Immature natural killer cell (primary cell): ENCODE measurements around the gene RASA3. TPM values are rescaled to one million over a fixed set of nuclear protein-coding genes. Genes with fewer than 3 reads are reported as not detected.

ENCODE experiments used
- DNase-seq, 3 donors: peaks; one replicate each; pipeline ENCODE4 v3.0.0; 2022; ENCODE audit warnings: mixed read lengths in 1 of 3
- H3K27ac Mint-ChIP-seq, 6 donors: one replicate each; pipeline ENCODE4 v1.8.0; 2020; ENCODE audit warnings: mixed read lengths in 6 of 6, mild to moderate bottlenecking in 5 of 6, inconsistent platforms in 4 of 6, moderate library complexity in 3 of 6
- H3K27me3 Mint-ChIP-seq, 3 donors: one replicate each; pipeline ENCODE4 v1.8.0; 2020 to 2021; ENCODE audit warnings: low read depth in 3 of 3, mild to moderate bottlenecking in 3 of 3, mixed read lengths in 3 of 3, moderate library complexity in 3 of 3, inconsistent platforms in 1 of 3
- H3K36me3 Mint-ChIP-seq, 3 donors: one replicate each; pipeline ENCODE4 v1.8.0; 2020; ENCODE audit warnings: mixed read lengths in 3 of 3, inconsistent platforms in 2 of 3, mild to moderate bottlenecking in 2 of 3
- H3K4me1 Mint-ChIP-seq, 2 donors: one replicate each; pipeline ENCODE4 v1.8.0; 2020; ENCODE audit warnings: inconsistent platforms in 2 of 2, mild to moderate bottlenecking in 2 of 2, mixed read lengths in 2 of 2, moderate library complexity in 1 of 2
- H3K4me3 Mint-ChIP-seq, 5 donors: one replicate each; pipeline ENCODE4 v1.8.0; 2020; ENCODE audit warnings: mild to moderate bottlenecking in 5 of 5, mixed read lengths in 5 of 5, inconsistent platforms in 3 of 5, moderate library complexity in 3 of 5
- H3K9me3 Mint-ChIP-seq, 6 donors: one replicate each; pipeline ENCODE4 v1.8.0; 2020; ENCODE audit warnings: mild to moderate bottlenecking in 6 of 6, mixed read lengths in 6 of 6, inconsistent platforms in 4 of 6, moderate library complexity in 3 of 6
- polyA plus RNA-seq, 3 donors: library from polyadenylated mRNA; unstranded; fragments of 300-500 nt; fragmentation: Illumina TruSeq; gene quantifications; one replicate each; pipeline ENCODE4 v1.2.3, GENCODE V29; 2021

The RASA3 gene
- polyA plus RNA-seq, 3 donors from 2014 or later = 37.4 to 153 (median 64.8) TPM

GRCh38 chr13:113962386-113962785 is 170.0 kb downstream of the RASA3 start:
- no peak overlapping the region for H3K4me3 Mint-ChIP-seq
- peak overlapping the region in 1 of 6 donors; percentile 17 for H3K27ac Mint-ChIP-seq
- H3K36me3 Mint-ChIP-seq = peaks cover 0 to 5% (median 0%) of the 10 kb centered on the region in 3 donors
- no peak for DNase-seq
- peaks cover 0 to 5% of the 10 kb centered on the region in 2 donors for H3K4me1 Mint-ChIP-seq
- H3K27me3 Mint-ChIP-seq = peaks cover 13 to 47% (median 13%) of the 10 kb centered on the region in 3 donors
- H3K9me3 Mint-ChIP-seq = peaks cover 0 to 3% (median 0%) of the 10 kb centered on the region in 6 donors

- no peak for DNase-seq
- peaks cover 0 to 3% (median 0%) of the 10 kb centered on the region in 6 donors for H3K9me3 Mint-ChIP-seq
- peaks cover 1 to 5% of the 10 kb centered on the region in 2 donors for H3K4me1 Mint-ChIP-seq
- H3K4me3 Mint-ChIP-seq = no peak overlapping the region
- H3K27ac Mint-ChIP-seq = peak overlapping the region in 5 of 6 donors; percentile 5 to 80 (median 26)
- peaks cover 5 to 10% (median 10%) of the 10 kb centered on the region in 3 donors for H3K36me3 Mint-ChIP-seq
- H3K27me3 Mint-ChIP-seq = peaks cover 20 to 53% (median 27%) of the 10 kb centered on the region in 3 donors
Observed at GRCh38 chr13:113960276-113960948, 172.0 kb downstream of the RASA3 start.

DNA sequence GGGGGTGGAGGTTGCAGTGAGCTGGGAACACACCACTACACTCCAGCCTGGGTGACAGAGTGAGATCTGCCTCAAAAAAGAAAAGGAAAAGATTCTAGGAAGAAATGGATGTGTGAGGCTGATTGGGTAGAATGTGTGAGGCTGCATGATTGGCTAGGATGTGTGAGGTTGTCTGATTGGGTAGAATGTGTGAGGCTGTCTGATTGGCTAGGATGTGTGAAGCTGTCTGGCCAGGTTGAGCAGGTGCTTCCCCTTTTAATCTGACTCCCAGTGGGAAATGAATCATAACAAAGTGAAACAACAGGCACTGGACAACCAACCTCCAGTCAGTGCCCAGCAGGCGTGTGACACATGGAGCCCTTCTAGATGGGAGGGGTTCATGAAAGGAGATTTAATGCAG is 173.2 kb downstream of the RASA3 start:
- Mint-ChIP-seq H3K36me3 (peaks cover 10 to 20% (median 15%) of the 10 kb centered on the region in 3 donors), H3K4me3 (no peak overlapping the region), H3K9me3 (peaks cover 0 to 3% (median 0%) of the 10 kb centered on the region in 6 donors), H3K27me3 (peaks cover 23 to 59% (median 27%) of the 10 kb centered on the region in 3 donors), H3K4me1 (peaks cover 1 to 5% of the 10 kb centered on the region in 2 donors), H3K27ac (peak overlapping the region in 4 of 6 donors; percentile 55 to 82 (median 57))
- DNase-seq = no peak

- peaks cover 23 to 53% (median 27%) of the 10 kb centered on the region in 3 donors for H3K27me3 Mint-ChIP-seq
- H3K27ac Mint-ChIP-seq = peak overlapping the region in 2 of 6 donors; percentile 32 to 53
- DNase-seq = no peak
- H3K4me3 Mint-ChIP-seq = no peak overlapping the region
- H3K9me3 Mint-ChIP-seq = peaks cover 0 to 3% (median 0%) of the 10 kb centered on the region in 6 donors
- peaks cover 10 to 20% (median 15%) of the 10 kb centered on the region in 3 donors for H3K36me3 Mint-ChIP-seq
- peaks cover 1 to 5% of the 10 kb centered on the region in 2 donors for H3K4me1 Mint-ChIP-seq
Observed at GRCh38 chr13:113958373-113958772, 174.1 kb downstream of the RASA3 start.

DNA sequence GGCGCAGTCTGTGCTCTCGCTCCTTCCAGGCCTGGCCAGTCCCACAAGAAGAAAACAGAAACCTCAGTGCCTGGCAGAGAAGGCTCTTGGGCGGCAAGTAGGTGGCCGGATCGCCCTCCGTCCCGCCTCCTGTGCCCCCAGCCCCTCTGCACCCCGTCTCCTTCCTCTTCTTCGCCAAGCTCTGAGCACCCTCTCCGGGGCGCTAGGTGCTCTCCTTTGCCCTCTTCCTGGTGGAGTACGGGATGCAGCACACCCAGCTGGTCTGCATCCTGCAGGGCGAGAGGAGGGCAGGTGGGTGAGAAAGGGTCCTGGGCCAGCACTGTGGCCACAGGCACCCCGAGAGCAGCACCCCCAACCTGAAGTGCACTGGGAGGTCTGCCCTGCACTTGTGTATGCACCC is 175.9 kb downstream of the RASA3 start:
- Mint-ChIP-seq H3K4me1 (peaks cover 5% of the 10 kb centered on the region in 2 donors), H3K9me3 (peaks cover 0 to 3% (median 0%) of the 10 kb centered on the region in 6 donors), H3K36me3 (peaks cover 10 to 20% (median 15%) of the 10 kb centered on the region in 3 donors), H3K27ac (peak overlapping the region in 2 of 6 donors; percentile 37 to 83), H3K4me3 (no peak overlapping the region), H3K27me3 (peaks cover 25 to 48% (median 28%) of the 10 kb centered on the region in 3 donors)
- no peak for DNase-seq

DNA sequence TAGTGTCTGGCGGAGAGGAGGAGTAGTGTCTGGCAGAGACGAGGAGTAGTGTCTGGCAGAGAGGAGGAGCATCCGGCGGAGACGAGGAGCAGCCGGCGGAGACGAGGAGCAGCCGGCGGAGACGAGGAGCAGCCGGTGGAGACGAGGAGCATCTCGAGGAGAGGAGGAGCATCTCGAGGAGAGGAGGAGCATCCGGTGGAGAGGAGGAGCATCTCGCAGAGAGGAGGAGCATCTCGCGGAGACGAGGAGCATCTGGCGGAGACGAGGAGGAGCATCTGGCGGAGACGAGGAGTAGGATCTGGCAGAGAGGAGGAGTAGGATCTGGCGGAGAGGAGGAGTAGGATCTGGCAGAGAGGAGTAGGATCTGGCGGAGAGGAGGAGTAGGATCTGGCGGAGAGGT is 176.7 kb downstream of the RASA3 start:
- no peak for DNase-seq
- H3K36me3 Mint-ChIP-seq = peaks cover 10 to 20% (median 15%) of the 10 kb centered on the region in 3 donors
- peaks cover 0 to 3% (median 0%) of the 10 kb centered on the region in 6 donors for H3K9me3 Mint-ChIP-seq
- peak overlapping the region in 2 of 6 donors; percentile 37 to 83 for H3K27ac Mint-ChIP-seq
- peaks cover 26 to 48% (median 28%) of the 10 kb centered on the region in 3 donors for H3K27me3 Mint-ChIP-seq
- peaks cover 5 to 6% of the 10 kb centered on the region in 2 donors for H3K4me1 Mint-ChIP-seq
- H3K4me3 Mint-ChIP-seq = no peak overlapping the region

GRCh38 chr13:113955235-113955634 is 177.2 kb downstream of the RASA3 start:
- DNase-seq = no peak
- peak overlapping the region in 1 of 5 donors; percentile 38 for H3K4me3 Mint-ChIP-seq
- H3K36me3 Mint-ChIP-seq = peaks cover 10 to 20% (median 15%) of the 10 kb centered on the region in 3 donors
- peaks cover 26 to 48% (median 28%) of the 10 kb centered on the region in 3 donors for H3K27me3 Mint-ChIP-seq
- H3K27ac Mint-ChIP-seq = peak overlapping the region in 2 of 6 donors; percentile 62 to 85
- H3K9me3 Mint-ChIP-seq = peaks cover 0 to under 1% (median 0%) of the 10 kb centered on the region in 6 donors
- H3K4me1 Mint-ChIP-seq = peaks cover 5 to 8% of the 10 kb centered on the region in 2 donors

DNA sequence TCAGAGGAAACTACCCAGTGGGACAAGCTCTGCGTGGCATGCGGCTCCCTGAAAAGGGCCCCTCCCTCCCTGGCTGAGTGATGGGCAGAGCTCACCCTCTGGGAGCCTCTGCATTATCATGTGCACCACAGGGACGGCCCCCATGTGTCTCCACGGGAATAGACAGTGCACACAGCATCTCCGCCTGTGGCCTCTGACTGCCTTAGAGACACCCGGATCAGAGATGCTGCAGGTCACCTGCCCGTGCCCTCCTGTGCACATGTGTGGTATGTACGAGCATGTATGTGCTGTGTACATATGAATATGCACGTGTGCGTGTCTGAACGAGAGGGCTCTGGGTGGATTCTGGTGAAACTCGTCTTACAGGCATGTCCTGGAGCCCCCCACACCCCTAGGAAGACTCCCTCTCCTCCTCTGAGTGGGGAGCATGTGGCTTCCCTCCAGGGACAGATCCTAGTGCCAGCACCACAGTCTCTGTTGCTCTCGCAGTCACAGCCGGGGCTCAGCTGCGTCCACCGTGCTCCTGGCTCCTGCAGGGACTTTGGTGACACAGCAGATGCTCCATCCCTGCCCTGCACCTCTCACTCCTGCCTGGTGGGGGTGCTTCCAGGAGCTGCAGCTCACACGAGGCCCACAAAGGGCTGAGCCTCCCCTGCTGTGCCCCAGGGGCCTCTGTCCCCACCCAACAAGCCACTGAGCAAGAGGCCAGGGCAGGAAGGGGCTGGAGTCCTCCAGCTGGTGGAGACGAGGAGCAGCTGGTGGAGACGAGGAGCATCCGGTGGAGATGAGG is 178.2 kb downstream of the RASA3 start:
- H3K9me3 Mint-ChIP-seq = no peaks in the 10 kb centered on the region
- H3K27ac Mint-ChIP-seq = peak overlapping the region in 1 of 6 donors; percentile 45
- peaks cover 9 to 20% (median 15%) of the 10 kb centered on the region in 3 donors for H3K36me3 Mint-ChIP-seq
- no peak for DNase-seq
- H3K4me1 Mint-ChIP-seq = peaks cover 5 to 9% of the 10 kb centered on the region in 2 donors
- no peak overlapping the region for H3K4me3 Mint-ChIP-seq
- H3K27me3 Mint-ChIP-seq = peaks cover 25 to 48% (median 26%) of the 10 kb centered on the region in 3 donors

DNA sequence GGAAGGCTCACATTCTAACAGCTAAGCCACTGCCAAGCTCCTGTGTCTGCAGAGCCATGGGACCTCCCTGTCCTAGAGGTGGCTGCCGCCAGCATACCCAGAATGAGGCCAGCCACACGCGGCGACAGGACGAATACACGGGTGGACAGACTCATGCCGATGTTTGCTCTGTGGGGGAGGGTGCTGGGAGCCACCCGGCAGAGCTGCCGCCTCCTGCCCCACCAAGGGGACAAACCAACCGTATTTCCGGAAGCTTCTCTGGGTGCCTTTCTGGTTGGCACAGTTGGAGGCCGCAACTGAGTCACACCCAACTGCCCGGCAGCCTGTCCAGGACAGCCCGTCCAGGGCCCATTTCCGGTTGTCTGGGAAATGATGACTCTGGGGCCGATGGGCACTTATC is 178.9 kb downstream of the RASA3 start:
- peaks cover 23 to 44% (median 24%) of the 10 kb centered on the region in 3 donors for H3K27me3 Mint-ChIP-seq
- H3K9me3 Mint-ChIP-seq = no peaks in the 10 kb centered on the region
- peaks cover 8 to 16% of the 10 kb centered on the region in 2 donors for H3K4me1 Mint-ChIP-seq
- H3K4me3 Mint-ChIP-seq = no peak overlapping the region
- peaks cover 5 to 20% (median 15%) of the 10 kb centered on the region in 3 donors for H3K36me3 Mint-ChIP-seq
- H3K27ac Mint-ChIP-seq = no peak overlapping the region
- DNase-seq = no peak

DNA sequence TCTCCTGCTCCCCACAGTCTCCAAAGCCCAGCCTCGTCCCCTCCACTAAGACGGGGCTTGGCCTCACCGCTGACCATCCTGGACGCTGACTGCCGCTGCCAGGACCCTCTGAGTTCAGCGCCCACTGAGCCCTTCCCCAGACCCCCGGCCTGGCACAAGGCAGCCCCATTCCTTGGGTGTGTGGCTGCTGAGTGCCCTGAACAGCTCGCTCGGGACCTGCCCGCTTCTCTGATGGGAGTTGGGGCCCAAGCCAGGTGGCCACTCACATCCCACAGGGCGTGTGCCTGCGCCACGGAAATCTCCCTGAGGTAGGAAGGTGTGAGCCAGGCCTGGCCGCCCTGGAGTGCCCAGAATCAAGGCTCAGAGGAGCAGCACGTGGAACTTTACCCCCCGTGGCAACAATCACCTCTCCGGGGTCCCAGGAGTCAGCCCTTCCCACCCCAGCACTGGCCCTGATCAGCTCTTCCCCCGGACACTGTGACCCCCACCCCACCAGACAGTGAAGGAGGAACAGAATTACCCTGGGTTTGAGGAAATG is 179.4 kb downstream of the RASA3 start:
- DNase-seq = no peak
- peaks cover 0 to 3% (median 0%) of the 10 kb centered on the region in 6 donors for H3K9me3 Mint-ChIP-seq
- H3K27ac Mint-ChIP-seq = no peak overlapping the region
- peaks cover 24 to 40% (median 26%) of the 10 kb centered on the region in 3 donors for H3K27me3 Mint-ChIP-seq
- no peak overlapping the region for H3K4me3 Mint-ChIP-seq
- peaks cover 5 to 20% (median 15%) of the 10 kb centered on the region in 3 donors for H3K36me3 Mint-ChIP-seq
- peaks cover 13 to 21% of the 10 kb centered on the region in 2 donors for H3K4me1 Mint-ChIP-seq

- peaks cover 5 to 20% (median 15%) of the 10 kb centered on the region in 3 donors for H3K36me3 Mint-ChIP-seq
- peaks cover 0 to 5% (median 0%) of the 10 kb centered on the region in 6 donors for H3K9me3 Mint-ChIP-seq
- H3K4me3 Mint-ChIP-seq = no peak overlapping the region
- H3K4me1 Mint-ChIP-seq = peaks cover 19 to 24% of the 10 kb centered on the region in 2 donors
- H3K27ac Mint-ChIP-seq = no peak overlapping the region
- DNase-seq = no peak
- peaks cover 21 to 35% (median 23%) of the 10 kb centered on the region in 3 donors for H3K27me3 Mint-ChIP-seq
Observed at GRCh38 chr13:113952151-113952982, 180.1 kb downstream of the RASA3 start.

GRCh38 chr13:113951246-113951999 is 181.0 kb downstream of the RASA3 start:
- peak; percentile 26 to 46 (median 41) for DNase-seq
- Mint-ChIP-seq H3K4me3 (no peak overlapping the region), H3K36me3 (peaks cover 5 to 19% (median 14%) of the 10 kb centered on the region in 3 donors), H3K4me1 (peaks cover 19 to 24% of the 10 kb centered on the region in 2 donors), H3K27ac (no peak overlapping the region), H3K9me3 (peaks cover 0 to 5% (median 0%) of the 10 kb centered on the region in 6 donors), H3K27me3 (peaks cover 18 to 38% (median 21%) of the 10 kb centered on the region in 3 donors)
